CD4-positive, alpha-beta T cell treated with Interleukin-21 for 1 hour (primary cell): ENCODE data around the gene SLAMF6.
A peak's percentile ranks its signal among the peaks of the same experiment; 100 is the strongest.
"Not testable (repeated sequence)": the region's sequence is repeated elsewhere in the genome, so short reads cannot be mapped to it uniquely, and the experiment has no call there.

Source experiments
- DNase-seq: peaks from one replicate; pipeline ENCODE4 v3.0.0-alpha.2; 2020

The SLAMF6 gene

DNA sequence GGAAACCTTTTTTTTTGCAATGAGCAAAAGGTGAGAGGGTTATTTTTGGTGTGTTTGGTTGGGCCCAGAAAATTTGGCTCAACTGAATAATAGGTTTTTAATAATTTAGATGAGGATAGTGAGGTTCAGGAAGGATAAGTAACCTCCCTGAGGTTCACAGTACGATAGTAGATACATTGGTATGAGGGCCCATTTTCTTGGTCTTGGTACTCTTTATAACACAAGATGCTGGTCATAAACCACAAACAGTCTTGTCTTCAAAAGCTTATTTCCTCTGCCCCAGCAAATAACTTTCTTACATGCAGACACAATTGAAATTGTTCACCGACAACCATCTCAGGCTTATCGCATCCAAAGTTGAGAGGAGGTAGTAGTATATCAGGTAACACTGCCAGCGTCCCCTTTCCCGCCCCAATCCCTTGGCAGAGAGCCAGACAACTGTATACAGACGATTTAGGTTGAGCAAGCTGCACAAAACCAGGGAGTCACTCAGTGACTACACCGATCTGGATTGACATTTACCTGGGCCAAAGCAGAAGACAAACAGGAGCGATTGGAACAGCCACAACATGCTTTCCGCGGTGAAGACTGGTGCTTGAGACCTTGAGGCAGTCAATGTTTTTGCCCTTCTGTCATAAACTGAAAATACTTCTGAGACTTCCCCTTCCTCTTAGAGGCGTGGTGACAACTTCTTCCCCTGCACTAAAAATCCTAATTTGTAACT, at the start of gene SLAMF6:
Gene SLAMF6, minus strand, starts transcription at position 634 of the 724 bp plus-strand sequence. Its CDS starts 63 bp downstream, at position 571.
- peak; percentile 61 for DNase-seq

DNA sequence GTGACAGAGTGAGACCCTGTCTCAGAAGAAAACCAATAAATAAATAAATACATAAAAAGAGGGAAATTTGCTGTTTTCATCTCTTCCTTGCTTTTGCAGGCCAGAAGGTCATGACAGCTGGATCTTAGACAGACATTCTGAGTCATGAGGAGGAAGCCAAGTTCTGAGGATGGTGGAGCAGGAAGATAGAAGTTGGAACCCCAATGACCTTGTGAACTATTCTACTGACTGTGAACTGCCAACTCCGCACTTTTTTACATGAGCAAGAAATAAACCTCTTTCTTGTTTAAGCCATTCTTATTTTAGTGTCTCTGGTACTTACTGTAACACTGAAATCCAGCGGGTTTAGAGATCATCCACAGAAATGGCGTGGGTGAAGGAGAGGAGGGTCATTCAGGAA, 47.8 kb upstream of the SLAMF6 start:
- DNase-seq: no peak

DNA sequence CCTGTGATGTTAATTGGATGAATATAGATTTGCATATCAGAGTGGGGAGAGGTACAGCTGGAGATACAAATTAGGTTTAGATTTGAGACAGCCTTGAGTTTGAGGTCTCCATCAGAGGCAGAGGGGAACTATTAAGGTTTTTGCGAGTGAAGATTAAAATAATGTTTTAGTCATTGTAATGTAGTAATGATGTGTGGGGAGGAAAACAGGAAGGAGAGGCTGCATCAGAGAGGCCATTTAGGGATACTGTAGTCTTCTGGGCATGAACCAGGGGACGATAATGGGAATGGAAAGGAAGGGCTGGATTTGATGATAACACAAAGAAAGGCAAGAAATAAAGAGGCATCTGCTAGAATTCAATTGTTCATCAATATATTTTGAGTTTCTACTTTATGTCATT, 46.8 kb upstream of the SLAMF6 start:
- no peak for DNase-seq

DNA sequence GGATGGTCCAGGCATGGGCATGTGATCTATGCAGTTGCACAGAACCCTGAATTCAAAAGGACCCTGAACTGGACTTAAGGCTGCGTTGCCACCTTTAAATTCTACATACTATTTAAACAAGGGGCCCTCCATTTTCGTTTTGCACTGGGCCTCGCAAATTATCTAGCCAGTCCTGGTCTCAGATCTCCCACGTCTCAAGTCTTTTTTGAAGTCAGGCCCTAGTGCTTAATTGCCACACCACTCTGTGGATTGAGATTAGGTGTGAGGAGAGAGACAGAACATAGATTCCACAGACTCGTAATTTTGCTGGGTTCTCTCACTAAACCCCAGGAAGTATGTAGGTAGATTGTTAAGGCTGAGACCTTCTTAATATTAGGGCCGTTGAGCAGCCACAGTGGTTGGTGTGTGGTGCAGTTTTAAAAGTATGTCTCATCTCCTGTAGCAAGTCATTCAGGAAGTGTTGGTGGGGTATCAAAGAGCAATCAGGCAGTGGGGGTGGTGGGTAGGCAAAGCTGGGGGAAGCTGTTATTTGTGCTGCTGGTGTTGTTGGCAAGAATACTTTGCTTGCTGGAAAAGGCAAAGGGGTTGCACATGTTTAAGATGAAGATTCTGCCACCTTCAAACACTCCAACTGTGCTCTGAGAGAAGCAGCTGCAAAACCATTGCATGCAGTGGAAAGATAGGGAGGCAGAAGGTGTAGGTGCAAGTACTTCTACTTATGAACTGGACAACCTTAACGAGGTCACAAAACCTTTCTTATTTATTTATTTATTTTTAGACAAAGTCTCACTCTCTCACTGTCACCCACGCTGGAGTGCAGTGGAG, 45.0 kb upstream of the SLAMF6 start:
- peak; percentile 76 for DNase-seq

DNA sequence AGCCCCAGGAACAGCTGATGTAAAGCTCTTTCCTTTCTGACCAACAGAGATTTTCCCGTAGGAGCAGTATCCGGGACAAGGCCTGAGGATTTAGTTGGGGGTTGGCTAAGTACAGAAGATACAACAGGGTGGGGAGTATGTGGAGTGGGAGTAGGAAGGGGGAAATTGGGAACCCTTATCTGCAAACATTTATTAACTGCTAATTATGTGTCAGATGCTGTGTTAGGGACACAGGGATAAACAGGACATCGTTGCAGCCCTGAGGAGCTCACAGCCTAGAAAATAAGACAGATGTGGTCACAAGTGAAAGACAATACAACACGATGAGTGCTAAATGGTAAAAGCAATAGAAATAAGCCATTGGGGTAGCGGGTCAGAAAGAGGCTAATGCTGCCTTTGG, 44.3 kb upstream of the SLAMF6 start:
- DNase-seq: no peak

DNA sequence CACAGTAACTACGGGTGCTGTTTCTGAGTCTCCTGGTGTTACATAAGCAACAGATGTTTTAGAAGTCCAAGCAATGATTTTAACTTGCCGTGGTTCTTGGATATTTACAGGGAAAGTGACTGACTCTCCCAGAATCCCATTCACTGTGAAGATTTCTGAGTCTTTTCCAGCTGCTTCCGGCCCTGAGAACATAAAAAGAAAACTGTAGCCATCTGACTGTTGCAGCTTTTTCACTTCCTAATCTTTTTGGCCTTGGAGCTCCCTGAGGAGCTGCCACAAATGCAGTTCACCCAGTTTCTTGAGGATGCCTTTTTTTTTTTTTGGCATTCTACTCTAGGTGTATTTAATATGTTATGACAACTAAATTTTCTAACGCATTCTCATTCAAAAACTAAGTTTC, 42.5 kb upstream of the SLAMF6 start:
- no peak for DNase-seq

DNA sequence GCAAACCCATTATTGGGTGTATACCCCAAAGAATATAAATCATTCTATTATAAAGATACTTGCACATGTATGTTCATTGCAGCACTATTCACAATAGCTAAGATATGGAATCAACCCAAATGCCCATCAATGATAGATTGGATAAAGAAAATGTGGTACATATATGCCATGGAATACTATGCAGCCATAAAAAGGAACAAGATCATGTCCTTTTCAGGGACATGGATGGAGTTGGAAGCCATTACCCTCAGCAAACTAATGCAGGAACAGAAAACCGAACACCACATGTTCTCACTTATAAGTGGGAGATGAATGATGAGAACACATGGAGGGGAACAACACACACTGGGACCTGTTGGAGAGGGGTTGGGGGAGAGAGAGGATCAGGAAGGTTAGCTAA, 40.2 kb upstream of the SLAMF6 start:
- not testable (repeated sequence) for DNase-seq

DNA sequence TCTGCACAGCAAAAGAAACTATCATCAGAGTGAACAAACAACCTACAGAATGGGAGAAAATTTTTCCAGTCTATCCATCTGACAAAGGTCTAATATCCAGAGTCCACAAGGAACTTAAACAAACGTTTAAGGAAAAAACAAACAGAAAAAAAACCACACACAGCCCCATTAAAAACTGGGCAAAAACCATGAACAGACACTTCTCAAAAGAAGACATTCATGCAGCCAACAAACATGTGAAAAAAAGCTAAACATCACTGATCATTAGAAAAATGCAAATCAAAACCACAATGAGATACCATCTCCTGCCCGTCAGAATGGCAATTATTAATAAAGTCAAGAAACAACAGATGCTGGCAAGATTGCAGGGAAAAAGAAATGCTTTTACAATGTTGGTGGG, 39.7 kb upstream of the SLAMF6 start:
- not testable (repeated sequence) for DNase-seq

DNA sequence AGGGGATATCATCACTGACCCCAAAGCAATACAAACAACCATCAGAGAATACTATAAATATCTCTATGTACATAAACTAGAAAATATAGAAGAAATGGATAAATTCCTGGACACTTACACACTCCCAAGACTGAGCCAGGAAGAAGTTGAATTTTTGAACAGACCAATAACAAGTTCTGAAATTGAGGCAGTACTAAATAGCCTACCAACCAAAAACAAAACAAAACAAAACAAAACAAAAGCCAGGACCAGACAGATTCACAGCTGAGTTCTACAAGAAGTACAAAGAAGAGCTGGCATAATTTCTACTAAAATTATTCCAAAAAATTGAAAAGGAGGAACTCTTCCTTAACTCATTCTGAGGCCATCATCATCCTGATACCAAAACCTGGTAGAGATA, 37.8 kb upstream of the SLAMF6 start:
- peak; percentile 47 for DNase-seq

DNA sequence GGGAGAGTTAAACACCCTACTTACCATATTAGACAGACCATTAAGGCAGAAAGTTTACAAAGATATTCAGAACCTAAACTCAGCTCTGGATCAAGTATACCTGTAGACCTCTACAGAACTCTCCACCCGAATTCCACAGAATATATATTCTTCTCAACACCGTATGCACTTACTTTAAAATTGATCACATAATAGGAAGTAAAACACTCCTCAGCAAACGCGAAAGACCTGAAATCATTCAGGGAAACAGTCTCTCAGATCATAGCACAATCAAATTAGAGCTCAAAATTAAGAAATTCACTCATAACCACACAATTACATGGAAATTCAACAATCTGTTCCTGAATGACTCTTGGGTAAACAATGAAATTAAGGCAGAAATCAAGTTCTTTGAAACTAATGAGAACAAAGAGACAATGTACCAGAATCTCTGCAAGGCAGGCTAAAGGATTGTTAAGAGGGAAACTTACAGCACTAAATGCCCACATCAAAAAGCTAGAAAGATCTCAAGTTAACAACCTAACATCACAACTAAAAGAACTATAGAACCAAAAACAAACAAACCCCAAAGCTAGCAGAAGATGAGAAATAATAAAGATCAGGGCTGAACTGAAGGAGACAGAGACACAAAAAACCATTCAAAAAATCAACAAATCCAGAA, 37.1 kb upstream of the SLAMF6 start:
- DNase-seq: peak; percentile 49

DNA sequence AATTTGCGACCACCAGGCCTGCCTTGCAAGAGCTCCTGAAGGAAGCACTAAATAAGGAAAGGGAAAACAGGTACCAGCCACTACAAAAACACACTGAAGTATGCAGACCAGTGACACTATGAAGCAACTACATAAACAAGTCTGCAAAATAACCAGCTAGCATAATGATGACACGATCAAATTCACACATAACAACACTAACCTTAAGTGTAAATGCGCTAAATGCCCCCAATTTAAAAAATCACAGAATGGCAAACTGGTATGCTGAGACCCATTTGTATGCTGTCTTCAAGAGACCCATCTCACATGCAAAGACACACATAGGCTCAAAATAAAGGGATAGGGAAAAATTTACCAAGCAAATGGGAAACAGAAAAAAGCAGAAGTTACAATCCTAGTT, 36.4 kb upstream of the SLAMF6 start:
- peak; percentile 49 for DNase-seq

DNA sequence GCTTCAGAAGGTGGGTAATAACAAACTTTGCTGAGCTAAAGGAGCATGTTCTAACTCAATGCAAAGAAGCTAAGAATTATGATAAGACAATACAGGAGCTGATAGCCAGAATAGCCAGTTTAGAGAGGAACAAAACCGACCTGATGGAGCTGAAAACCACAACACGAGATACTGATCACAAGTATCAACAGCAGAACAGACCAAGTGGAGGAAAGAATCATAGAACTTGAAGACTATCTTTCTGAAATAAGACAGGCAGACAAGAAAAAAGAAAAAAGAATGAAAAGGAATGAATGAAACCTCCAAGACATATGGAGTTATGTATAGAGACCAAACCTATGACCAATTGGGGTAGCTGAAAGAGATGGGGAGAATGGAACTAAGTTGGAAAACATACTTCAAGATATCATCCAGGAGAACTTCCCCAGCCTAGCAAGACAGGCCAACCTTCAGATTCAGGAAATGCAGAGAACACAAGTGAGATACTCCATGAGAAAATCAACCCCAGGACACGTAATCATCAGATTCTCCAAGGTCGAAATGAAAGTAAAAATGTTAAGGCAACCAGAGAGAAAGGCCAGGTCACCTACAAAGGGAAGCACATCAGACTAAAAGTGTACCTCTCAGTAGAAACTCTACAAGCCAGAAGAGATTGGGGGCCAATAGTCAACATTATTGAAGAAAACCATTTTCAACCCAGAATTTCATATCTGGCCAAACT, 35.8 kb upstream of the SLAMF6 start:
- peak; percentile 54 for DNase-seq

DNA sequence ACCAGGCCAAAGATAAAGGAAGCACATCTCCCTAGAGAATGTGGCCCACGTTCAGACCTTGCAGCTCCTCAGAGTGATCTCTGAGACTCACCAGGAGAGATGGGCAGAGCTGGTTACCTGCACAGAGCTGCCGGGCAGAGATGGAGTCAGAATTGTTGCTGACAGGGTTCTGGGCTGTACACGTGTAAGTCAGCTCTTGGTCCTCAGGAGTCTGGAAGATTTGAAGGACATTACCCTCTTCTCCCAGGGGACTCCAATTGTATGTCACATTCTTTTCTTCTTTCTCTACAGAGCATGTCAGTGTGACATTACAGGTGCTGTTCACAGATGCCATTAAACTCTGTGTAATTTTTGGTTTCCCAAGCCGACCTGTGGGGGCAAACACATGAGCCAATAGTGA, 30.7 kb upstream of the SLAMF6 start:
- DNase-seq: no peak

DNA sequence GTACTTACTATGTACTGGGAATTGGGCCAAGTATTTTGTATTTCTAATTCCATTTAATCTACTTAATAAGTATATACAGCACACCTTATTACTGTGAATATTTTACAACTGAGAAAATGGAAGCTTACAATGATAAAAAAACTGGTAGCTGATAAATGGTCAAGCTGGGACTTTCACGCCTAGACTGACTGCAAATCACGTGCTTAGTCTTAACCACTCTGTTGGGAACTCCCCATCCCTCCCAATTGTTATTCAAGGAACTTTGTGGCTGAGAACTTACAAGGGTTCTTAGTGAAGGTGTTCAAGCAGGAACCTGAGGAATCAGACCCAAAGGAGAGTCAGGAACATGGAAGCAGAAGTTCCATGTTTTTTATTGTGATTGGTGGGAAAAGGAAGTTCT, 29.4 kb upstream of the SLAMF6 start:
- no peak for DNase-seq

DNA sequence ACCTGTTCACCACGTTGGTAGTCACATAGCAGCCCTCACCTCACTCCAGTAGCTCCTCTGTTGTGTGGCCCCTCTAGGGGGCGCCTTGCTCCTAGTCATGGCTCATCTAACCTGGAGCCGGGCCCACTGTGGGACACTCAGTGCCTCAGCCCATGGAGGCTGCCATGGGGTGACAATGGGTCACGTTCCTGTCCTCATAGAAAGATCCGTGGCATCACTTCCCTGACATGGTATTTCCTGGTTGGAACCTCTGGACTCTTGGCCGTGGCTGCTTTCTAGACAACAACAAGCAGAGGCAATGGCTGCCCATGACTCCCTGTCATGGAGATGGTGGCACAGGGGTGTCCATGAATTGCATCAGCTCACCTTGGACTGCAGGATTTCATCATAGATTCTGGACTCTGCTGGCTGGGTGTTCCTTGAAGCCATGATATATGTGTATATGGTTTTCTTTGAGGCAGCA, 27.5 kb upstream of the SLAMF6 start:
- DNase-seq: peak; percentile 60

DNA sequence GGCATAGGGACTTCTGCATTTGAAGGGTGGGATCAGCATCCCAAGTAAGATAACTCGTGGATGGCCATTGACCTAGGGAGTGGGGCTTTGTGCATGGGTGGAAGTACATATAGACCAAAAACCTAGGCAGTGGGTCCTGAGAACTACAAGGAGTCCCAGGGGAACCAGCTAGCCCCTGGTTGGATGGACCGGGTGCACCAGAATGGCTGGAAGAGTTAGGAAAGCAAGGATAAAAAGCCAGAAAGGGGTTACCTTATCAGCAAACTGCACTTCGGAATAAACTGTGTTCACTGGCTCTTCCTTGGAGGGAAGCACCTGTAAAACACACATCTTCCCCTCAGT, 26.6 kb upstream of the SLAMF6 start:
- no peak for DNase-seq

DNA sequence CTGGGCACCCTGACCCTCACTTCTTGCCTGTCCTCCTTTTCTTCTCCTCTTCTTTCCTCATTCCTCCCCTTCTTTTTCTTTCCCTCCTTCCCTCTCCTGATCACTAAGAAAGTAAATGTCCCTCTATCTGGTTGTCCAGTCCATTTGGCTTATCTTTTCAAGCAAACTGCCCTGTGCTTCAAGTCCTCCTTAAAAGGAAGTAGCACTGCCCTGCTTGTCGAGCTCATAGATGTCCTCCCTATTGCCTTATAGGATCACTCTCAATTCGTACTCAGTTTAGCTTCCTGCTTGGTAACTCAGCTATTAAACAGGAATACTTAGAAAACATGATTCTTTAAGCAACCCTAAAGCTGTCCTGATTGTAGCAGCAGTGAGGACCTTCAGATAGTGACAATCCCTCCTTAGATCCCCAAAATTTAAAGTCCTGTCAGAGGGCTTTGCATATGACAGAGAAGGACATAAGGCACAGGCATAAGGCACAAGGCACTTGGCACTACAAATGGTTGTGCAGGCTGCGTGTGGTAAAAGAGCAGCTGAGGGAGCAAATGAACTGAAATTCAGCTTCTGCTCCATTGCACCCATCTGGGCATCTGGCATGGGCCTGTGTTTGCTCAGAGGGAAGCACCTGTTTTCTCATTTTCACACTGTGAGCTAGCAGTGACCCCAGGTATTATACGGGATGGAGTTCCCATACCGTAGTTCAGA, 26.1 kb upstream of the SLAMF6 start:
- DNase-seq: no peak

DNA sequence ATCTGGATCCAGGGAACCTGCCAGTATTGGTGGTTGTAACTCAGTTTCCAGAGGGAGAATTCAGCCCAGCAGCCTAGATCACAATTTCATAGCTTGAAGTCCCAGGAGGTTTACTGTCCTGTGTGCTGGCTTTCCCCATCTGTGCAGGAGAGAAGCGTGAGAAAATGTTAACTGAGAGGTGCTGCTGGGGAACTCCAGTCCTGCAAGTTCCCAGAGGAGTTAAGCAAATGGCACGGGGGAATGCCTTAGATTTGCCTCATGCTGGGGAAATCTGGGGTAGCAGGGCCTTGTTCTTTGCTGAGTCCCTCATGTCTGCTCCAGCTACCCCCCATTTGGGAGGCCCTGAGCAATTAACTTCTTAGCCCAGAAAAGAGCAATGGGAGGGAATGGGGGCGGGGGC, 25.1 kb upstream of the SLAMF6 start:
- DNase-seq: no peak

DNA sequence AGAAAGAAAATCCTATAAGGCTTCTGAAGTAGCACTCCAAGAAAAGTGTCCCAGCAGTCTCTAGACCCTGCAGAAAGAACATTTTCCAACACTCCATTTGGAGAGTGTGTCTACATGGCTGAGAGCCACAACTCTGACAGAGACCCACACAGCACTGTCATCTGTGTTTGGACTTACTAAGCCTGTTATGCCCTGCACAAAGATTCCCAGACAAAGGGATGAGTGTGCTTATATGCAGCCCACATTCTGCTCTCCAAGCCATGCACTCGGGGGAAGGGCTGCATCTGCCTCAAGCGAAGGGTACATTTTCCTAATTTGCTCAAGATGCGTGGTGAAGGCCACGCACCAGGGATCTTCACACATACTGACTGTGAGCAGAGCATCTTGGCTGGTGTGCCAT, 24.4 kb upstream of the SLAMF6 start:
- DNase-seq: no peak

DNA sequence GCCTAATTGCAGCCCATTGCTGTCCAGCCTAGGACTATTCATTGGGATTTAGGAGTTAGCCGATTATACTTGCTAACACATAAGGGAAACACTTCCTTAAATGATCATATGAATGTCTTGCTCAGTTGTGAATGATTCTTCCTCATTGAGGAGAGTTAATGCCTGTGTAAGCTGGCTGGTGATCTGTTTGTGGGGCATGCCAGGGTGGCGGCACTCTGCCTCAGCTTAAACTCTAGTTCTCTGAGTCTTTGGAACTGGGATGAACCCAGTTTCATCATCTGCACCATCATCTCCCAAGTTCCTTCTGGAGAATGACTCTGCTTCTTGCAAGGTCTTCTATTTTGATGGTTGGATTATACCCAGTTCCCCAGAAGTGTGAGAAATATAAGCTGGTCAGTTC, 23.9 kb upstream of the SLAMF6 start:
- DNase-seq: no peak

DNA sequence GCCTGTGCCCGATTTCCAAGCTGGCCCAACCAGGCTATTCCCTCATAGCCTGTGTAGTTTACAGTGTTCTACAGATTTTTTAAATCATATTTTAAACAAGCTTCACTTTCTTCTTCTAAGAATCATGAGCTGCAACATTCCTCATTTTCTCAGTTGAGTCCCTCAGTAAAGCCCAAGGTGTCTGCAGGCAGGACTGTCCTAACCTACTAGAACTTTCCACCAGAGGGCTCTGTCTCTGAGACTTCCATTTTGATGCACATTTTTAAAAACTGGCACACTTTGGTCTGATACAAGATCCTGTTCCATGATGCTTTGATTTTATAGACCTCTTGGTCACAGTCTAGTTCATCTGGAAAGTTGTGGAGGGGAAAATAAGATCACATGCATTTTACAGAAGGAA, 21.6 kb upstream of the SLAMF6 start:
- peak; percentile 66 for DNase-seq

DNA sequence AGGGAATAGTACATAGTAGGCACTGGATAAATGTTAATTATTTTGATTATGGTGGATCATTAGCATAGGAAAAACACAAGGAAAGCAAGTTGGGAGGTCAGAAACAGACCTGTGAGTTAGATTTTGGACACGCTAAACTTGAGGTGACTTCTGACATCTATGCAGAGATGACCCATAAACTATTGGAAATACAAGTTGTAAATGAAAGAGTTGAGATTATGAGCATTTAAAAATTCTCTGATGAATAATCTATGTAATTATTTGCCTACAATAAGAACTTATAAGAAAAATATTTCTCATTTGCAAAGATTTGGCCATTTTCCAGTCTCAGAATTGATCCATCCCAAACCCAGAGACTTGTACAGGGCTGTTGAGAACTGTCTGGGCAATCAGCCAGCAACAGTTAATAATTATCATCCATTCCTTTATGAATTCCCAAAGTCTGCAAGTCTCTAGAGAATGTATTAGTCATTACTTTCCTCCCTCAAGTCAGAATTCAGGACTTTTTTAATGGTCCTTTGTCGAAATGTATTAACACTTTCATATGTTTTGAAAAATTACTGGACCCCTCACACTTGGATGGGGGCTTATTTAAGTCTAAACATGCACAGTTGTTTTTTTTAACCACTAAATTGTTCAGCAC, 19.4 kb upstream of the SLAMF6 start:
- no peak for DNase-seq
